Stimulated activated CD8-positive, alpha-beta memory T cell treated with anti-CD3 and anti-CD28 coated beads, Interleukin-12 subunit alpha, Interleukin-12 subunit beta, amount 100 ng/mL, for 24 hours (primary cell): ENCODE results near the gene TENT4A.

ENCODE experiments used
- DNase-seq: peaks from one replicate; pipeline ENCODE4 v3.0.0-alpha.2; 2020; ENCODE audit errors: extremely low read depth

TENT4A gene

DNA sequence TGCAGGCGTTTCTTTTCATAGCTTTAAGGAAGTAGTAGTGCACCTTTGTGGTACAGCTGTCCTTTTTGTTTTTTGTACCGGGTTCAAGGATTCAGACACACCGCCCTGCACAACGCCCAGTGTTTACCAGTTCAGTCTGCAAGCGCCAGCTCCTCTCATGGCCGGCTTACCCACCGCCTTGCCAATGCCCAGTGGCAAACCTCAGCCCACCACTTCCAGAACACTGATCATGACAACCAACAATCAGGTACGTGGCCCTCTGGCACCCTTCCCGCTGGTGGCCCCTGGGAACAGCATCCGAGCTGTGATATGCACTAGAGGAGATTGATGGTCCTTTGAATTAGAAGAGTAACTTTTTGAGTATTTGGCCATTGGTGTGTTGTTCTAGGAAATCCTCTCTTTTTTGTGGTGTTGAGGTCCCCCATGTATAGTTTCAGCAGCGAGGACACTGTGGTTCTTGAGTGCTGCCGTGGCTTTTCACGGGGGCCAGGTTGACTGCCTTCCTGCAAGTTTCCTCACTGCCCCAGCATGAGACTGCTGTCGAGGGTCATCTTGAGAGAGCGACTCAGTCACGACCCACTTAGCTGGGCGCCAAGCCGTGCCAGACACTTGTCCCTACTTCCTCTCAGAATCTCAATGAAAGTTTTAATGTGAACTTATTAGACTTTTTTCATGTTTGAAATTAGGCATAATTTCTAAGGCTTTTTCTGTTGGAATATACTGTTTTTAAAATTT is 37.9 kb downstream of the TENT4A start:
- no peak for DNase-seq

GRCh38 chr5:6752236-6752635 is 39.0 kb downstream of the TENT4A start:
- DNase-seq, result no peak

- DNase-seq, result no peak
Observed at GRCh38 chr5:6752782-6753181, 39.5 kb downstream of the TENT4A start.

GRCh38 chr5:6753851-6754250 is 40.6 kb downstream of the TENT4A start:
- DNase-seq, result no peak

DNA sequence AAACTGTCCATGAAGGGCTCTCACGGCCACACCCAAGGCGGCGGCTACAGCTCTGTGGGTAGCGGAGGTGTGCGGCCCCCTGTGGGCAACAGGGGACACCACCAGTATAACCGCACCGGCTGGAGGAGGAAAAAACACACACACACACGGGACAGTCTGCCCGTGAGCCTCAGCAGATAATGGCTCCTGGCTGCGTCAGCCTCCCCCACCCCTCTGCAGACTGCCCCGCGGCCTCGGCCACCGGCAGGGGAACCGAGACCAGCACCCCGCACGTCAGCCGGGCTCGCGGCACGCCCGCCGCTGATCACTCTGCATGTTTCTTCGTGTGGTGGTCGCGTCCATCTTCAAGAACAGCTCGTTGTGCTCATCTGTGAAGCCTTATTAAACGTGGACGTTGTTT is 41.5 kb downstream of the TENT4A start:
- DNase-seq, result no peak

DNA sequence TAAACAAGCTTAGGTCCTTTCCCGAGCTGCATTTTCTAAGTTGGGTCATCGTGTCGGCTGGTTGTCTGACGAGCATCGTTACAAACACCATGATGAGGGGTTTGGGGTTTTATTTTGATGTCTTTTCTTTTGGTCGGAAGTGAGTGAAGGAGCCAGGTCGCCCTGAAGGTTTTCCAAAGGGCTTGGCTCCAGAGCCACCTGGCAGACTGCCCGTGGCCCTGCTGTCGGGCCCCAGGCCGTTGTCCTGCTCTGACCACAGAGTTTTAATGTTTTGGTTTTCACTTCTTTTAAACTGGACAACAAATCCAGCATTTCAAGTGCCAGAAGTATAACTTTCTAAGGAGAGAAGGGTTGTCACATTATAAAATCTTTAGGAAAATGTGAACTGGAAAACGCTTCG is 42.3 kb downstream of the TENT4A start:
- no peak for DNase-seq

- no peak for DNase-seq
Observed at GRCh38 chr5:6755941-6756340, 42.7 kb downstream of the TENT4A start.

- no peak for DNase-seq
Observed at GRCh38 chr5:6757414-6757969, 44.3 kb downstream of the TENT4A start.

DNA sequence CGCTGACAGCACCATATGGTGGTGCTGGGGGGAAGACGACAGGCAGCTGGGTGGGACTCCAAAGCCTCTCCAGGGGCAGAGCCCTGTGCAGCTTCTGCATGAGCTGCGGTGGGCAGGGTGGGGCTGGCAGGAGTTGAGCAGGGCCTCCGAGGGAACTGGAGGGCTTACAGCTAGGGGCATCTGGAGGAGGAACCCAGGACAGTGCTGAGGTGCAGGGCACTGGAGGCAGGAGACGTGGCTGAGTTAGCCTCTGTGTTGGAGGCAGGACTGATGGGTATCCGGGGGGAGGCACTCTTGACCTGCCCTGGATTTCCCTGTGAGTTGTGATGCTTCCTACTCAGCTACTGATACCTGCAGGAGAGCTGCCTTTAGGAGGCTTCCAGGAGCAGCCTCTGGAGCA is 45.0 kb downstream of the TENT4A start:
- no peak for DNase-seq

DNA sequence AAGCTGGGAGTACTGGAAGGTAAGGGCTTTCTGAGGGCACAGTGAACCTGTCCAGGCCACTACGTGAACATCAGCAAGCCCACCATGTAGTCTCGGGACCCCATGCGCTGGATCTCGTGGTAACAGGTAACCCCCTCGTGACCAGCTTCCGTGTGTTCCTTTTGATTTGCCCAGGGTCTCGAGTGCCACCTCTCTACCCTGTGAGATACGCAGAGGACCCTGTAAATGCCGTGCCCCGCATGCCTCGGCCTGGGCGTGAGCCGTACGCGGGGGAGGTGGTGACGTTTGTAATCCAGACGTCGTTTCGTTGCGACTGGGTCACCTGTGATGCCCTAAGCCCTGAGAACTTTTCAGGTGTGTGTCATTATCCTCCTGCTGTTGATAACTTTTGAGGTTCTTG is 45.5 kb downstream of the TENT4A start:
- DNase-seq, result no peak

GRCh38 chr5:6759401-6759800 is 46.2 kb downstream of the TENT4A start:
- no peak for DNase-seq

- no peak for DNase-seq
Observed at GRCh38 chr5:6759983-6760382, 46.8 kb downstream of the TENT4A start.

- DNase-seq, result no peak
Observed at GRCh38 chr5:6760686-6761085, 47.5 kb downstream of the TENT4A start.

GRCh38 chr5:6761333-6761732 is 48.1 kb downstream of the TENT4A start:
- DNase-seq, result no peak

DNA sequence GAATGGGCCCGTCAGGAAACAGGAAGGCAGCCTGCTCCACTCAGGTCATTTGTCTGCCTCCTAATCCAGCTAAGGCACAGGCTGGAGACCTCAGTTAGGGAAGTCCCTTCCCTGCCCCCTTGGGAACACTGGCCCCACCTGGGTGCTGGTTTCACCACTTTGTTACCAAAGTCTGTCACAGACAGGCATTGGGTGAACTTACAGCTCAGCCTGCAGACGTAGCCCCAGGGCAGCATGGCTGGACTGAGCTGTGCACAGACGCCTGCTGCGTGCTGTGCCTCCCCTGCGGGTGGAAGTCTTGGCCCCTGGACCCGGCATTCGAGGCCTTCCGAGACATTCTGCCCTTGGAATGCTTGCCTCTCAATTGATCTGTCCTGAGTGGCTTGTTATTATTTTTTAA is 48.9 kb downstream of the TENT4A start:
- DNase-seq, result no peak

DNA sequence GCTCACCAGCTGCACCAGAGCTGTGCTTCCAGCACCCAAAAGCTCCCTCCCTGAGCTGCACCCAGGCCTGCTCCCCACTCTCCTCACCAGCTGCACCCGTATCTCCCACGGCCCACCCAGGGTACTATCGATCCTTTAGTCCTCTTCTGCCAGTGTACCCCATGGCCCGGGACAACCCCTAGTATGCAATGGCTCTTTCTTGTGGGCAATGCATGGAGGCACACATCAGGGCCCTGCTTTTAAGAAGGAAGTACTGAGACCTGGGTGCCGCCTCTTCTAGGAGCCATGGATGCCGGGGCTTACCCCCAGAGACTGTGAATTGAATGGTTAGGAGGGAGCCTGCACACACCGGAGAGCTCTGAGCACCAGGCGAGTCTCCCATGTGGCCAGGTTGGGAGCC is 49.5 kb downstream of the TENT4A start:
- no peak for DNase-seq

- no peak for DNase-seq
Observed at GRCh38 chr5:6763191-6763590, 50.0 kb downstream of the TENT4A start.

DNA sequence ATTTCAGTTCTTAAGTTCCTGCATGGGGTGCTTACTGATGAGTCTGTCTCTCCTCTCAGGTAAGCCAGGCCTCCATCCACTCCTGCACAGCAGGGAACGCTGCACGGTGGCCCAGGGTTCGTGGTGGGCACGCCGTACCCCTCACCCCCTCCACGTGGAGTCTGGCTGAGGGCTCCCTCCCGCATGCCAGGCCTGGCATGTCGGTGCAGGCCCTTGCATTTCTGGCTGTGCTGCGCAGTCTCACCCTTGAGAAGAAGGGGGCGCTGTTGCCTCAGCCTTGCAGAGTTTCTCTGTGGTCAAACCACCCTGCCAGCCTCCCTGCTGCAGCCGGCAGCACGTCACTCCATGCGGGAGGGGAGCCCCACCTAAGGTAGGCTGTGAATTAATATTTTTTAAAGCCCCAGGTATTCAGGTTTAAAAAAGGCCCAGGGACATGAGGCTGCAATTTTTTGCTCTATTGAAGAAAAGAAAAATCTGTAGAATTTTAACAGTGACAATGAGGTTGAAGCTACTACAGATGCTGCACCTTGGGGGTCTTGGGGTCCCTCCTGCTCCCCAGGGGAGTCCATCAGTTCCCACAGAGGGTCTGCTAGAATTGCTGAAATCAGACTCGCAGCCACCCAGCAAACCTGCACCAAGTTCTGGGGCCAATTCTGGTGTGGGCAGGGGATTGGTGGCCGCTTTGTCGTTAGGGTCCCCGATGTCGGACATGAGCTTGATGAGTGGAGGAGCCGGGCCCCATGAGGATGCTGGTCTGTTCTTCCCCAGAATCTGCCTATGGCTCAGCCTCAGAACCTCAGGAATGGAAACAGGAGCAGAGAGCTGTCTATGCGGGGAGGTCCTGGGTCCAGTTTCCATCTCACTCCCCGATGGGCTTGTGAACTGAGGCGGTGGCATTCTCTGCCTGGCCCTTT is 52.6 kb downstream of the TENT4A start:
- DNase-seq, result no peak

DNA sequence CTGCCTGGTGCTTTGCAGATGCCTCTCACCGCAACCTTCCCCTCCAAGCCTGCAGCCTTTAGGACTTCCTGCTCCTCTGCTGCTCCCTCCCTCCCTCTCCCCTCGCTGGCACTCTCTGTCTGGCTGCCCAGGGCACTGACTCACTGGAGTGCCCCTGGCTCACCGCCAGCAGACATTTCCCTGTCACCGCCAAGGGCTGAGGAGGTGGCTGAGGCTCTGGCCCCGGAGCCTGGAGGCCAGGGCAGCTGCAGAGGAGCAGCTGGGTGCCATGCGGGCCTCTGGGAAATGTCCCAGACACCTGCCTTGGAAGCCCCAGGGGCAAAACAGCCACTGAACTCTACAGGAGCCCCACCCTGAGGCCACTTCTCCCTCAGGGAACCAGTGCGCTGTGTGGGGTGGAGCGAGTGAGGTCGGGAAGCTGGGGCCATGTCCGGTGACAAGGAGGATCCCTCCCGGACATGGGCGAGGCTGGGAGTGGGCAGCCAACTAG is 53.4 kb downstream of the TENT4A start:
- DNase-seq, result no peak

- DNase-seq, result no peak
Observed at GRCh38 chr5:6767481-6768063, 54.3 kb downstream of the TENT4A start.

DNA sequence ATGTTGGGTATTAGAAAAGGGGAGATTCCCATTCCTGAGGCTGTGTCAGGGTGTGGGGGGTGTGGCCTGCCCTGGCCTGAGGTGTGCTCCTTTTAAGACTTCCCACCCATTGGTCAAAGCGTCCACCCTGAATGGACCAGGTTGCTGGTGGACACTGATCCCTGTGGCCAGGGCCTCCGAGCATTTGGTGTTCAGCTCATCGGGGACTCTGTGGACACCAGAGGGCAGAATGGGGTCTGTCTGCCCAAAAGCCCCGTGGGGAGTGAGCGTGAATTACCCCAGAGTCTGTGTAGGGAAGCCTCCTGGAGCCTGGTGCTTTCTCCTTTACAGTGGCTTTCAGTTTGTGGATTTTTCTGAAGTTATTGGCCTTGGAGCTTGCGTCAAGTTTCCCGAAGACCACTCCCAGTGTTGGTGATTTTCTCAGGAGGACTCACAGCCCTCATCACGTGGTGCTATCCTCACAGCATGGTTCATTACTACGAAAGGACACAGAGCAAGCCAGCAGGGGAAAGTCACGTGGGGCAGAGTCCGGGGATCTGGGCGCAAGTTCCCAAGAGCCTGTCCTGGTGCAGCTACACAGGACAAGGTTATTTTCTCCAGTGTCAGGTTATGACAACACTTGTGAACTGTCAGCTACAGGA is 55.5 kb downstream of the TENT4A start:
- no peak for DNase-seq
